Measurements from ENCODE around the gene EID3. TPM values are rescaled to one million over a fixed set of nuclear protein-coding genes. Genes with fewer than 3 reads are reported as not detected.

The EID3 gene
- total RNA-seq, 1 experiment from 2014 or later: 1.4 TPM

DNA sequence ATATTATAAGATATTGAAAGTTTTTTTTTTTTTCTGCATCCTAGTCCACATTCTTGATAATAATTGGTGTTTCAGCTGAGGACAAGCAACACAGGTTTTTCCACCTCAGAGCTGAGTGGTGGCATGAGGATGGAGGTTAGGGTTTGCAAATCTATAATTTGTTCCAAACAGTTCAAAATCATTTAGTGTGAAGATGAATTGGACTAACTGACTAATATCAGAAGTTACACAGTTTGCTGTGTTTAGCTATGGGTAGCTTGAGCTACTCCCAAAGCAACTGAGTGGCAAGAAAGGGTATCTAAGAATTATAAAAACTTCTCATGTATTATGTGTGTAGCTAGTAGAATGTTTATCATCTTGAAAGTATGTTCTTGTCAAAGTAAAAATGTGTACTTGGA is 17.1 kb downstream of the EID3 start:
- no peaks in the 10 kb centered on the region for H3K23me2 ChIP-seq (ENCODE audit: insufficient read length, low read depth, low read length, poor library complexity, severe bottlenecking)
- no peak for DNase-seq
- H2BK15ac ChIP-seq (ENCODE audit: low read depth, low read length): no peak overlapping the region
- H3K56ac ChIP-seq (ENCODE audit: insufficient read length, low read depth, low read length): no peak overlapping the region
- TF ChIP-seq, protein P1, sequence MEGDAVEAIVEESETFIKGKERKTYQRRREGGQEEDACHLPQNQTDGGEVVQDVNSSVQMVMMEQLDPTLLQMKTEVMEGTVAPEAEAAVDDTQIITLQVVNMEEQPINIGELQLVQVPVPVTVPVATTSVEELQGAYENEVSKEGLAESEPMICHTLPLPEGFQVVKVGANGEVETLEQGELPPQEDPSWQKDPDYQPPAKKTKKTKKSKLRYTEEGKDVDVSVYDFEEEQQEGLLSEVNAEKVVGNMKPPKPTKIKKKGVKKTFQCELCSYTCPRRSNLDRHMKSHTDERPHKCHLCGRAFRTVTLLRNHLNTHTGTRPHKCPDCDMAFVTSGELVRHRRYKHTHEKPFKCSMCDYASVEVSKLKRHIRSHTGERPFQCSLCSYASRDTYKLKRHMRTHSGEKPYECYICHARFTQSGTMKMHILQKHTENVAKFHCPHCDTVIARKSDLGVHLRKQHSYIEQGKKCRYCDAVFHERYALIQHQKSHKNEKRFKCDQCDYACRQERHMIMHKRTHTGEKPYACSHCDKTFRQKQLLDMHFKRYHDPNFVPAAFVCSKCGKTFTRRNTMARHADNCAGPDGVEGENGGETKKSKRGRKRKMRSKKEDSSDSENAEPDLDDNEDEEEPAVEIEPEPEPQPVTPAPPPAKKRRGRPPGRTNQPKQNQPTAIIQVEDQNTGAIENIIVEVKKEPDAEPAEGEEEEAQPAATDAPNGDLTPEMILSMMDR (conservative IDR thresholded peaks at IDR 0.05): no peak
- H3K79me1 ChIP-seq (ENCODE audit: insufficient read depth, low read depth, low read length, poor library complexity, severe bottlenecking): no peaks in the 10 kb centered on the region
- Mint-ChIP-seq H3K9me3 (peaks cover 0 to 3% of the 10 kb centered on the region in 2 experiments; a peak in 1 of 5 replicates), H3K36me3 (ENCODE audit: insufficient read depth in 1 of 3, low read depth in 3 of 3) (peaks cover 44 to 78% (median 75%) of the 10 kb centered on the region in 3 experiments), H3K27me3 (ENCODE audit: low read depth) (no peaks in the 10 kb centered on the region), H3K27ac (no peak overlapping the region), H3K4me1 (no peaks in the 10 kb centered on the region), H3K4me3 (no peak overlapping the region)
- H3K4ac ChIP-seq (ENCODE audit: low read depth, low read length): no peak overlapping the region
- H3K9ac ChIP-seq (ENCODE audit: extremely low read depth, insufficient read length, low read length): no peak overlapping the region
- H3K27ac ChIP-seq (ENCODE audit: insufficient read length, low read depth, low read length): no peak overlapping the region
- no peak overlapping the region for H2AFZ ChIP-seq (ENCODE audit: low read length)
- no peak overlapping the region for H3T11ph ChIP-seq (ENCODE audit: low read length)
- H4K91ac ChIP-seq (ENCODE audit: insufficient read length, low read depth, low read length): no peak overlapping the region
- no peak overlapping the region for H2AK5ac ChIP-seq (ENCODE audit: insufficient read length, low read length)
- no peaks in the 10 kb centered on the region for H3K9me3 ChIP-seq (ENCODE audit: control insufficient read depth, low read depth, low read length)
- no peak overlapping the region for H2BK5ac ChIP-seq (ENCODE audit: insufficient read length, low read length)
- H3K14ac ChIP-seq (ENCODE audit: insufficient read depth, low read length): no peak overlapping the region
- H4K20me1 ChIP-seq (ENCODE audit: control insufficient read depth, insufficient read depth, insufficient read length): no peaks in the 10 kb centered on the region
- no peak overlapping the region for H2BK120ac ChIP-seq (ENCODE audit: low read depth, low read length, poor library complexity, severe bottlenecking)
- H3K4me2 ChIP-seq (ENCODE audit: insufficient read depth, insufficient read length, low read length): no peak overlapping the region
- no peak overlapping the region for H3K23ac ChIP-seq (ENCODE audit: insufficient read length, low read depth, low read length)
- H2BK20ac ChIP-seq (ENCODE audit: low read depth, low read length, poor library complexity, severe bottlenecking): no peak overlapping the region
- H3K18ac ChIP-seq (ENCODE audit: insufficient read length, low read depth, low read length): no peak overlapping the region
- no peak overlapping the region for H4K8ac ChIP-seq (replicated peaks; ENCODE audit: insufficient read length, low read depth, low read length)
- H3K4me1 ChIP-seq (ENCODE audit: insufficient read depth, low read length): no peaks in the 10 kb centered on the region
- H3K79me2 ChIP-seq (ENCODE audit: insufficient read depth, low read length): no peaks in the 10 kb centered on the region
- no peaks in the 10 kb centered on the region for H3K27me3 ChIP-seq (ENCODE audit: insufficient read depth, low read length)
- H2BK12ac ChIP-seq (ENCODE audit: insufficient read length, low read depth, low read length): no peak overlapping the region
- no peak overlapping the region for H4K5ac ChIP-seq (ENCODE audit: insufficient read length, low read depth, low read length)

All from H9 (cell line).